Nephron progenitor cell (in vitro differentiated cells): Measurements from ENCODE around the gene MGMT.

ENCODE experiments used
- DNase-seq: peaks from one replicate; pipeline ENCODE4 v3.0.0; 2021
- H3K27ac Mint-ChIP-seq: 2 replicates; pipeline ENCODE4 v1.8.0; 2021; ENCODE audit warnings: mild to moderate bottlenecking, moderate library complexity, mixed read lengths
- H3K27me3 Mint-ChIP-seq: 2 replicates; pipeline ENCODE4 v1.8.0; 2021; ENCODE audit warnings: mild to moderate bottlenecking, low read depth, mixed read lengths; ENCODE audit not compliant: poor library complexity
- H3K36me3 Mint-ChIP-seq: 2 replicates; pipeline ENCODE4 v1.8.0; 2021; ENCODE audit warnings: low read depth, mixed read lengths
- H3K4me1 Mint-ChIP-seq: 2 replicates; pipeline ENCODE4 v1.8.0; 2021; ENCODE audit warnings: mixed read lengths
- H3K4me3 Mint-ChIP-seq: 2 replicates; pipeline ENCODE4 v1.8.0; 2021; ENCODE audit warnings: mild to moderate bottlenecking, moderate library complexity, mixed read lengths
- H3K9me3 Mint-ChIP-seq: 2 replicates; pipeline ENCODE4 v1.8.0; 2021; ENCODE audit warnings: mild to moderate bottlenecking, moderate library complexity, mixed read lengths
- CTCF ChIP-seq: fragments of 200-600 bp; sonication (generic); IDR thresholded peaks from 2 replicates; pipeline ENCODE4 v1.5.0; 2021; ENCODE audit warnings: antibody characterized with exemption

Gene MGMT

GRCh38 chr10:129467359-129468064 is 471 bp downstream of the MGMT start:
- H3K4me1 Mint-ChIP-seq = peaks cover 23% of the 10 kb centered on the region
- no peak overlapping the region for H3K27ac Mint-ChIP-seq
- H3K9me3 Mint-ChIP-seq = no peaks in the 10 kb centered on the region
- DNase-seq = no peak
- H3K4me3 Mint-ChIP-seq = peak overlapping the region; percentile 80
- H3K36me3 Mint-ChIP-seq = peaks cover 19% of the 10 kb centered on the region
- no peak for TF ChIP-seq CTCF
- H3K27me3 Mint-ChIP-seq = peaks cover 10% of the 10 kb centered on the region

- H3K4me3 Mint-ChIP-seq = no peak overlapping the region
- peaks cover 26% of the 10 kb centered on the region for H3K4me1 Mint-ChIP-seq
- peaks cover 19% of the 10 kb centered on the region for H3K36me3 Mint-ChIP-seq
- no peak overlapping the region for H3K27ac Mint-ChIP-seq
- TF ChIP-seq CTCF = no peak
- no peaks in the 10 kb centered on the region for H3K9me3 Mint-ChIP-seq
- DNase-seq = no peak
- peaks cover 10% of the 10 kb centered on the region for H3K27me3 Mint-ChIP-seq
Observed at GRCh38 chr10:129468187-129468586, 1.1 kb downstream of the MGMT start.

DNA sequence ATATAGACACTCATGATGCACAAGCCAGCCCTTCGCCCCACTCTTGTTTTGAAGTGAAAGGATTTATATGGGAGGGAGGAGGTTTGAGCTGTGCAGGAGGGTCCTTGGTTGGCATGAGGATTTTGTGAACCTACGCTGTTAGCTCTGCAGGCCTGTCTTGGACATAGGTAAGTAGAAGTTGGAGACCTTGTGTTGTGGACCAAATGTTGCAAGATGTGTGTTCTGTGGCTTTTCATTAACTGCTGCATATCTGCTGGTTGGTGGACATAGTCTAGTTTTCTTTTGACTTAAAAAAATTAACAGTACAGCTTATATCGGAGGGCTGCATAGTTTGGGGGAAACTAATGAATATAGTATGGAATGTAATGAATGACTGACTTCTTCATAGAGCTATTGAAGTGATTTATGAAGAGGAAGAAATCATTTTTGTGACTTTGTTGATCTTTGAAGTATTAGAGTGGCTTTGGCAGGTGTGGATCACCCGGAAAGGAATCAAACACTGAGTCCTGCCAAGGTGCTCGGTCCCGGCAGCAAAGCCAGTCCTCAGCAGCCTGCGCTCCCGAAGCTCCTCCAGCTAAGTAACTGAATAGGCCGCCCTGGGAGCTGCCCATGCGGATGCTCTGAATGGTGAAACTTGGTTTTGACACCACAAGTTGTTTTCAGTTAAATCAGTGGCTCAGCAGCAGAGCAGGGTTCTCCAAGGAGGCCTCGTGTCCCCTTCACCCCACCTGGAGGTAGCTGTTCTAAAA is 3.2 kb downstream of the MGMT start:
- Mint-ChIP-seq H3K9me3 (no peaks in the 10 kb centered on the region), H3K4me1 (peaks cover 46% of the 10 kb centered on the region), H3K36me3 (peaks cover 19% of the 10 kb centered on the region), H3K27me3 (peaks cover 5% of the 10 kb centered on the region), H3K4me3 (no peak overlapping the region), H3K27ac (peak overlapping the region; percentile 93)
- no peak for TF ChIP-seq CTCF
- no peak for DNase-seq

DNA sequence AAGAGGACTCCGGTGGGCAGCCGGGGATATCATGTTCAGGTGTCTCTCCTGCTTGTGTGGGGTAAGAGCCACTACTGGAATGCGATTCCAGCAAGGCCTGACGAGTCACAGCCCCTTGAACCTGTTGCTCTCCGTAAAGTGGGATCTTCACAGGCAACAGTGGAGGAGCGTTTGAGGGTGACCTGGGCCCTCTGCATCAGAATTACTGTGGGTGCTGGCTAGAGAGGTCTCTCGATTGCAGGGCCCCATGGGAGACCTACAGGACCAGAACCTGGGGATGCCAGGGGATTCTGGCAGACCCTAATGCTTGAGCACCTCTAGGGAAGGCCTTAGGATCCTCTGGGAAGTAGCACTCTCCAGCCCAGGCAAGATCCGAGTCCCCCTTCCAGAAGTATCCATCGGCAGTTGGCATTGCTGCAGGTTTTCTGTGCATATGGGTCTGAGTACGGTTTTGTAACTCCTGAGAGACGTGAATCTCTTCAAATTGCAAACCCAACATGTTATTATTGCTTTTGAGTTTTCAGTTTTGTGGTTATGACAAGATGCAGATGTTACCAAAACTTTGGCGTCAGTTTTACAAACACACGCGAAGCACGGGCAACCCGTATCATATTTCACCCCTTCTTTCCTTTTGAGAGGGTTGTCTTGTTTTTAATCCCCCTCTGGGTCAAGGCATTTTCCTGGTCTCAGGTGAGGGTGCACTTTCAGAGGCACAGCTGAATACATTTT is 4.6 kb downstream of the MGMT start:
- DNase-seq = no peak
- Mint-ChIP-seq H3K9me3 (no peaks in the 10 kb centered on the region), H3K27me3 (peaks cover 5% of the 10 kb centered on the region), H3K27ac (no peak overlapping the region), H3K4me1 (peaks cover 46% of the 10 kb centered on the region), H3K36me3 (peaks cover 19% of the 10 kb centered on the region), H3K4me3 (no peak overlapping the region)
- no peak for TF ChIP-seq CTCF

- H3K9me3 Mint-ChIP-seq = no peaks in the 10 kb centered on the region
- peak overlapping the region; percentile 5 for H3K27ac Mint-ChIP-seq
- no peak for DNase-seq
- H3K36me3 Mint-ChIP-seq = peaks cover 30% of the 10 kb centered on the region
- peaks cover 51% of the 10 kb centered on the region for H3K4me1 Mint-ChIP-seq
- no peak overlapping the region for H3K4me3 Mint-ChIP-seq
- H3K27me3 Mint-ChIP-seq = peaks cover 5% of the 10 kb centered on the region
- TF ChIP-seq CTCF = no peak
Observed at GRCh38 chr10:129472696-129473555, 5.9 kb downstream of the MGMT start.
